SU-DHL-6 (cell line): ENCODE data around the gene CDC25C.

Source experiments
- H2AFZ ChIP-seq: fragments of 200-600 bp; sonication (generic); 2 replicates; pipeline ENCODE4 v1.6.1; 2014; ENCODE audit warnings: low read depth, mild to moderate bottlenecking, moderate library complexity, mixed read lengths, antibody characterized with exemption, low read length; ENCODE audit not compliant: severe bottlenecking
- H3F3A ChIP-seq: fragments of 200-600 bp; shearing (Covaris generic); 2 replicates; pipeline ENCODE4 v1.6.0; 2016; ENCODE audit warnings: antibody characterized with exemption, mild to moderate bottlenecking; ENCODE audit not compliant: insufficient read depth
- H3K27ac ChIP-seq: fragments of 200-600 bp; sonication (generic); 2 replicates; pipeline ENCODE4 v1.5.1; 2016; ENCODE audit warnings: low read depth, mild to moderate bottlenecking, low read length, moderate library complexity, mixed read lengths
- H3K27me3 ChIP-seq: fragments of 200-600 bp; sonication (generic), shearing (Covaris generic); 2 replicates; pipeline ENCODE4 v1.6.0; 2014; ENCODE audit warnings: mild to moderate bottlenecking, low read length
- H3K36me3 ChIP-seq: fragments of 200-600 bp; sonication (generic); 2 replicates; pipeline ENCODE4 v1.6.1; 2014; ENCODE audit warnings: mild to moderate bottlenecking, low read length, mixed read lengths
- H3K4me2 ChIP-seq: fragments of 300-600, 200-600 bp; shearing (Covaris generic), sonication (generic); 2 replicates; pipeline ENCODE4 v1.6.0; 2014; ENCODE audit warnings: low read length, low read depth, mild to moderate bottlenecking; ENCODE audit not compliant: poor library complexity, severe bottlenecking
- H3K4me3 ChIP-seq: fragments of 200-600 bp; sonication (generic); 2 replicates; pipeline ENCODE4 v1.5.1; 2014; ENCODE audit warnings: antibody characterized with exemption, low read length, mild to moderate bottlenecking, mixed read lengths; ENCODE audit not compliant: insufficient read depth, poor library complexity, severe bottlenecking
- H3K79me2 ChIP-seq: fragments of 200-600 bp; sonication (generic); 2 replicates; pipeline ENCODE4 v1.6.1; 2014; ENCODE audit warnings: mild to moderate bottlenecking, low read length, moderate library complexity; ENCODE audit not compliant: insufficient read depth
- H3K9ac ChIP-seq: fragments of 200-600 bp; sonication (generic); 2 replicates; pipeline ENCODE4 v1.7.0; 2014; ENCODE audit warnings: mild to moderate bottlenecking, low read length
- H3K9me2 ChIP-seq: fragments of 200-600 bp; sonication (generic); replicated peaks from 2 replicates; pipeline ENCODE4 v1.6.1; 2014; ENCODE audit warnings: low read length; ENCODE audit not compliant: insufficient read depth
- H3K9me3 ChIP-seq: fragments of 200-600 bp; sonication (generic); 2 replicates; pipeline ENCODE4 v1.6.1; 2014; ENCODE audit warnings: low read length, mixed read lengths; ENCODE audit not compliant: insufficient read depth
- H4K20me1 ChIP-seq: fragments of 200-600 bp; sonication (generic); 2 replicates; pipeline ENCODE4 v1.6.1; 2014; ENCODE audit warnings: low read depth, mild to moderate bottlenecking, antibody characterized with exemption, low read length, moderate library complexity, mixed read lengths
- CTCF ChIP-seq: fragments of 200-600 bp; sonication (generic); IDR thresholded peaks from one replicate; pipeline ENCODE4 v1.5.1; 2017; ENCODE audit warnings: antibody characterized with exemption, mild to moderate bottlenecking, low read length, moderate library complexity; ENCODE audit not compliant: insufficient read depth, poor library complexity, severe bottlenecking
- EZH2phosphoT487 ChIP-seq: fragments of 200-600 bp; sonication (generic), shearing (Covaris generic); conservative IDR thresholded peaks from 2 replicates; pipeline ENCODE4 v1.6.1; 2018; ENCODE audit warnings: mild to moderate bottlenecking, antibody characterized with exemption, low read length, moderate library complexity, mixed read lengths

The CDC25C gene

DNA sequence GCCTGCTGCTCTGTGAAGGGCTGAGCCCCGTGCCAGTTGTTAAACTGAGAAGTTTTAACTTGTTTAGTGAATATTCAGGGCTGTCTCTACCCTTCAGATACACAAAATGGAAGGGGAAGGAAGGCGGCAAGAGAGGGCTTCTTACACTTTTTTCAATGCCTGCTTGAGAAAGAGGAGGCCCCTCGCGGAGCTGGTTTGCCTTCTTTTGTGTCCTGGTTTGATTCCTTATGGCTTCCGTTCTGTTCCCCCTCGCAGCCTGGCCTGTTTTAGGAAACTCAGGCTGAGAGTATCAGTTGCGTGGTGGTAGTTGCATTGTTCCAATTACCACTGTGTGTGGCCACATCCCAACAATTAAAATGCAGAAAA lies 7.5 kb upstream of the CDC25C start:
- Histone ChIP-seq H3K36me3 (peaks cover 10% of the 10 kb centered on the region; the same call in 1 of the 2 replicates), H3K9me3 (no peaks in the 10 kb centered on the region), H3K79me2 (peaks cover 31% of the 10 kb centered on the region), H3K4me3 (peak overlapping the region; percentile 67), H3K9me2 (no peaks in the 10 kb centered on the region), H3K4me2 (peak overlapping the region; percentile 94), H3F3A (peaks cover 13% of the 10 kb centered on the region; the same call in 1 of the 2 replicates), H4K20me1 (no peaks in the 10 kb centered on the region), H3K27me3 (no peaks in the 10 kb centered on the region), H3K9ac (peak overlapping the region; percentile 88), H3K27ac (peak overlapping the region; percentile 56), H2AFZ (peak overlapping the region; percentile 21)
- TF ChIP-seq EZH2phosphoT487 (no peak), CTCF (no peak)

- peak overlapping the region; percentile 94 for H3K4me2 ChIP-seq
- peak overlapping the region; percentile 67 for H3K4me3 ChIP-seq
- H3K27me3 ChIP-seq: no peaks in the 10 kb centered on the region
- H3K36me3 ChIP-seq: peaks cover 10% of the 10 kb centered on the region; the same call in 1 of the 2 replicates
- peak overlapping the region; percentile 88 for H3K9ac ChIP-seq
- H3K79me2 ChIP-seq: peaks cover 31% of the 10 kb centered on the region
- H4K20me1 ChIP-seq: no peaks in the 10 kb centered on the region
- peak overlapping the region; percentile 21 for H2AFZ ChIP-seq
- TF ChIP-seq EZH2phosphoT487 (no peak), CTCF (no peak)
- no peaks in the 10 kb centered on the region for H3K9me3 ChIP-seq
- peaks cover 13% of the 10 kb centered on the region; the same call in 1 of the 2 replicates for H3F3A ChIP-seq
- H3K27ac ChIP-seq: peak overlapping the region; percentile 56
- no peaks in the 10 kb centered on the region for H3K9me2 ChIP-seq
Measured at GRCh38 chr5:138338411-138339090, 6.9 kb upstream of the CDC25C start.

DNA sequence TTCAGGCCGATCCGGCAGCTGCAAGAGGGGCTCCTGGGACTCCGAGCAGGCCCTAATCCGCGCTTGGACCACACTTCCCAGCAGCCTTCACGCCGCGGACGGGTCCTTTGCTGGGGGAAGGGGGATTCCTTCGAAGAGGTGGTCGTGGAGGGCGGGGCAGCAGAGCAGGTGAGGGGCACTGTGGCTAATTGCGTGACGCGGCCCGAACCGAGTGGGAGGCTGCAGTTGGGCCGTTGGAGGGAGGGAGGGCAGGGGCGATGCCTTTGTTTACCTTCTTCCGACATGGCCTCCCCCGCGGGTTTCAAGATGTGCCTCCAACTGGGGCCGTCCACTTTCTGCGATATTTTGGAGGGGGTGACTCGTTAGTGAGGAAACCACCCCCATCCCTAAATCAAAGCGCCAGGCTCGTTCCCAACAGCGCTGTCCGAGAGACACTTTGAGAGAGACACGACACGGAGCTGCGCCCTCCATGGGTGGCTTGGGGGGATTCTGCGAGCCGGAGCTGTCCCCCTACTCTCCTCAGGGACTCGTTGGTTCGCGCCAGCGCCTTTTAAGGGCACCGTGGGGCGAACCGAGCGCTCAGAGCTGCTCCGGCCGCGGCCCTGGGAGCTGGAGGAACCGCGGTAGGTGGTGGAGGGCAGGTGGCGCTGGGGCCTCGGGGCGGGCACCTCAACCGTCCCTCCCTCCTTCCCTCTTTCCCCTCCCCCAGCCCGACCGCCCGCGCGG lies 6.2 kb upstream of the CDC25C start, which contains the start of gene FAM53C:
FAM53C (plus strand) TSS at position 582 of the 726 bp plus-strand sequence. CDS start 3,070 bp downstream, outside the sequence.
- Histone ChIP-seq H2AFZ (peak within 1 kb of the TSS; percentile 69), H3K79me2 (peaks cover 31% of the 10 kb centered on the region)

More for the DNA sequence above, 6.2 kb upstream of the CDC25C start, which contains the start of gene FAM53C:
- Histone ChIP-seq H3K9me3 (no peaks in the 10 kb centered on the region), H3F3A (peaks cover 13% of the 10 kb centered on the region; the same call in 1 of the 2 replicates), H3K27ac (peak within 1 kb of the TSS; percentile 67), H3K27me3 (no peaks in the 10 kb centered on the region), H3K4me2 (peak within 1 kb of the TSS; percentile 94), H3K36me3 (peaks cover 10% of the 10 kb centered on the region; the same call in 1 of the 2 replicates), H3K9me2 (no peaks in the 10 kb centered on the region), H3K9ac (peak within 1 kb of the TSS; percentile 88), H3K4me3 (peak within 1 kb of the TSS; percentile 67), H4K20me1 (no peaks in the 10 kb centered on the region)
- TF ChIP-seq CTCF (no peak), EZH2phosphoT487 (no peak)
